Ovary (tissue), 3 donors: Measurements from ENCODE around the gene FKBP6.

ENCODE experiments used
- CTCF ChIP-seq, 3 donors: fragments of 450-650 bp in 2 of 3; fragments of 200-600 bp in 1 of 3; IDR thresholded peaks; one replicate each; pipeline versions ENCODE4 v1.5.1 to v1.8.0; 2016 to 2022; ENCODE audit warnings: antibody characterized with exemption in 3 of 3, mild to moderate bottlenecking in 1 of 3
- EP300 ChIP-seq: sonication (generic); formaldehyde crosslinking; IDR thresholded peaks from one replicate; pipeline ENCODE4 v1.6.1; 2017; ENCODE audit warnings: antibody characterized with exemption
- POLR2A ChIP-seq: fragments of 450-650 bp; IDR thresholded peaks from one replicate; pipeline ENCODE4 v1.6.1; 2017; ENCODE audit warnings: antibody characterized with exemption, mild to moderate bottlenecking, moderate library complexity
- donor health status: DM: no; HTN: no; CAD: no.

- TF ChIP-seq CTCF (IDR thresholded peaks at IDR 0.05) (no peak), POLR2A (no peak), EP300 (no peak)
Measured at GRCh38 chr7:73349763-73350162, 21.8 kb downstream of the FKBP6 start.
